NCI-H2107 (cell line): ENCODE measurements around the gene POLR3A.

Experiments used
- DNase-seq: peaks from one replicate; lab custom pipeline; 2025; lab: John Stamatoyannopoulos, UW

The POLR3A gene

DNA sequence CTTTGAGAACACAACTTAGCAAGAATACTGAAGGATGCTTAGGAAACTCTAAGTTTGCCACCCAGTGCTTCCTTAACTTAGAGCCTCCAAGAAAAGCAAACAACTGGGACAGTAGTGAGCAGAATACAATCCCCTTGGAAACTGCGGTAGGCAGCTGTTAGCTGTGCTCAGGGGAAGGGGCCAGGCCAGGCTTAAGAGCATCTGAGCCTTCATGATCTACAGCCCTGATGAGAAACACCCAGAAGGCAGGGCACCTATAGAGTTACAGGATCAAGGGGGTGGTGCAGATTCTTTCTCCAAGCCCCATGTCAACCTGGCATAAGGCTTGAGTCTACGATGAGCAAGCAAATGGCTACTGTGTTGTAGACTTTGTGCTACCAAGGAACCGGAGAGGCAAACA, 51.4 kb downstream of the POLR3A start:
- no peak for DNase-seq

GRCh38 chr10:77977016-77977415, 52.3 kb downstream of the POLR3A start:
- DNase-seq, result no peak

GRCh38 chr10:77975086-77975666, 54.1 kb downstream of the POLR3A start:
- DNase-seq, result no peak

DNA sequence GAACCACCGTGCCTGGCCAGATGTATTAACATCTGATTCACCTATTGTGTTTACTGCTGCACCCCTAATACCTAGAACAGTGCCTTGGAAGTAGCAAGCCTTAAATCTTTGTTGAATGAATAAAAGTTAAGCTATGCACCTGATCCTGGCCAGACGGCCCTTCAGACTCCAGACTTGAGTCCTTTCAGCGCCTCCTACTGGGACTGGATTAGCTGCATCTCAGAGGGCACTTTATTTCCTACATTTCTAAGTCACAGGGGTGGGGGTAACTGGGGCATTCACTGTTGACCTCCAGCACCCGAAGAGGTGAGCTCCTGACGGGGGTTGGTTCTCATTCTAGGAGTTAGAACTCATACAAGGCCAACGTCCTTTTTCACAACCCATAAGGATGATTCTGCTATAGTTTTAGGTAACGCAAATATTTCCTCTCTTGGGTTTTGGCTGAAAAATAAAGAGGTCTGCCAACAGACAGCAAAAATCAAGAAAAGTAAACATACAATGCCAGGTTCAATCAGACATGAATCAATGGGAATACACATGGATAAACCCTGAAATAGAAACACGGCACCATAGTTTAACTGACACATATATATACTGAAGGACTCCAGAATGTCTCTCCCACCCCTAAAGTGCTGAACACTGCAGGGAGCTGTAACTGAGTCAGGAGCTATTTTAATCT, 54.8 kb downstream of the POLR3A start:
- DNase-seq, result no peak

GRCh38 chr10:77973276-77973675, 56.0 kb downstream of the POLR3A start:
- DNase-seq, result no peak

DNA sequence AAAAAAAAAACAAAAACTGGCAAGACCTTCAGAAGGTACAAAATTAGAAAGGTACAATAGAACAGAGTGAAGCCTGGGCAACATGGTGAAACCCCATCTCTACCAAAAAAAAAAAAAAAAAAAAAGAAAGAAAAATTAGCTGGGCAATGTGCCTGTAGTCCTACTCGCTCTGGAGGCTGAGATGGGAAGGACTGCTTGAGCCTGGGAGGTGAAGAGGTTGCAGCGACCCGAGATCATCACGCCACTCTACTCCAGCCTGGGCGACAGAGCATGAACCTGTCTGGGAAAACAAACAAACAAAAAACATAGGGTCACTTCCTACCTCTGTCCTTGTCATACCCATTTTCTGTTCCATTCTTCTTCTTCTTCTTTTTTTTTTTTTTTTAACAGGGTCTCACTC, 57.2 kb downstream of the POLR3A start:
- DNase-seq, result no peak

- no peak for DNase-seq
These were observed 57.5 kb downstream of the POLR3A start for GRCh38 chr10:77971804-77972144.

DNA sequence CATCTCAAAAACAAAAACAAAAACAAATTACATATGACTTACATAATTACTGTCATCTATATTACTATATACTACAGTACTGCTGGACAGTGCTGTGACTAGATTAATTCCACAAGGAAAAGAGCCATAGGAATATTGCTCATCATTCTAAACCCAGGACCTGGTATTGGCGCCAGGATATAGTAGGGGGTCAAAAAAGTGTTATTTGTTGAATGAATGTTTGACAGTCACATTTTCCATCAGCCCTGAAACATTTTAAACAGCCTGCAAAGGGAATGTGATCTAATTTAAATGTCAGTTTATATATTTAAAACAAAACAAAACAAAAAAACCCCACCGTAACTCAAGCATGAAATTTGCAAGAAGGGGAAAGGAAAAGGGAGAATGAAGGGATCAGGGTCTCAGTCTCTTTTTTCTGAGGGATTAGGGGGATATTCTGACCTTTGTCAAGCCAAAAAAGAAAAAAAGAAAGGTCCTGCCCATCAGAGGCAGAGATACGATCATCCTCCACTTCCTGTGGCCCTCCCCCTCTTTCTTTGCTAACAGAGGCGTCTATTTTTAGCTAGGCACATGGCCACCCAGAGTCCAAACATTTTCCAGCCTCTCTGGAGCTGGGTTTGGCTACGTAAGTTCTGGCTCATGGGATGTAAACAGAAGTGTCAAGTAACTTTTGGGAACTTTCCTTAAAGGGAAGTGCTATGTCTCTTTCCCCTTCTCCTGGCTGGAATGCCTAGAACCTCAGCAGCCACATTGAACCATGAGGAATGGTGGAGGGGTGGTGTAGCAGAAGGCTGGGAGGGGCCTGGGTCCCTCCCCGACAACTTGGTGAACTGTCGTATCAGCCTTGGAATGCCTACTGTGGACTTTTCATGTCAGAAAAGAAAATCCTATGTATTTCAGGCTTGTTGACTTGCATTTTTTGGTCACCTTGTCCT, 58.2 kb downstream of the POLR3A start:
- no peak for DNase-seq

GRCh38 chr10:77969114-77969513, 60.2 kb downstream of the POLR3A start:
- no peak for DNase-seq

DNA sequence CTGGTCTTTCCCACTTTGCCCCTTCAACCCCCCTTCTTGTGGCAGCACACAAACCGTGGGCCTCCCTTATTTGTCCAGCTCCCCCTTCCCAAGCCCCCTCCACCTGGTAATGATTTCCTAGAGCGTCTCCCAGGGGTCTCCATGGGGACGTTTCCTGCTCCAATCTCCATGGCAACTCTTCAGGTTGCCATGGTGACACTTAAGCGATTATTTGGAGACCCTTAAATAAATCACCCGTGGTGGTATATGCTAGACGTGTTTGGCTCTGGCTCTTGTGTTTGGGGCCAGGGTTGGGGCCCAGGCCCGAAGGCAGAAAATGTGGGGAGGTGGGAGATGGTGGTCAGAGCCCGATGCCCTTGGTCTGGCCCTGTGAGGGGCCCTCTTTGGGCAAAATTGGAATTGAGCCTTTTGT, 61.7 kb downstream of the POLR3A start:
- no peak for DNase-seq

DNA sequence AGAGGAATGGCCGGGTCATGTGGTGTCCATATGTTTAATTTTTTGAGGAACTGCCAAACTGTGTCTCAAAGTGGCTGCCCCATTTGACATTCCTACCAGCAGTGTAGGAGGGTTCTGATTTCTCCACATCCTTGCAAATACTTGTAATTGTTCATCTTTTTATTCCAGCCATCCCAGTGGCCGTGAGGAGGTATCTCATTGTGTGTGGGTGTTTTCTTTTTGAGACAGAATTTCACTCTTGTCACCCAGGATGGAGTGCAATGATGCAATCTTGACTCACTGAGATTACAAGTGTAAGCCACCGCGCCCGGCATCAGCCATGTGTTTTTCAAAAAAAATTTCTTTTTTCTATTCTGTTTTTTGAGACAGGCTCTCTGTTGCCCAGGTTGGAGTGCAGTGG, 64.0 kb downstream of the POLR3A start:
- no peak for DNase-seq

DNA sequence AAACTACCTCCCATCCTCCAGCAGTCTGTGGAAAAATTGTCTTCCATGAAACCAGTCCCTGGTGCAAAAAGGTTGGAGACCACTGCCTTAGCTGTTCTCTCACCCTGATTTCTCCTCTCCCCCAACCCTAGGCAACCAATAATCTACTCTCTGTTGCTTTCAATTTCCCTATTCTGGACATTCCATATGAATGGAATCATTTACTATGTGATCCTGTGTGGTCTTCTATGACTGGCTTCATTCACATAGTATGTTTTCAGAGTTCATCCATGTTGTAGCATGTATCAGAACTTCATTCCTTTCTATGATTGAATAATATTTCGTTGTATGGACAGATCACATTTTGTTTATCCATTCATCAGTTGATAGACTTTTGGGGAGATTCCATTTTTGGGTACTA, 64.5 kb downstream of the POLR3A start:
- DNase-seq, result no peak

DNA sequence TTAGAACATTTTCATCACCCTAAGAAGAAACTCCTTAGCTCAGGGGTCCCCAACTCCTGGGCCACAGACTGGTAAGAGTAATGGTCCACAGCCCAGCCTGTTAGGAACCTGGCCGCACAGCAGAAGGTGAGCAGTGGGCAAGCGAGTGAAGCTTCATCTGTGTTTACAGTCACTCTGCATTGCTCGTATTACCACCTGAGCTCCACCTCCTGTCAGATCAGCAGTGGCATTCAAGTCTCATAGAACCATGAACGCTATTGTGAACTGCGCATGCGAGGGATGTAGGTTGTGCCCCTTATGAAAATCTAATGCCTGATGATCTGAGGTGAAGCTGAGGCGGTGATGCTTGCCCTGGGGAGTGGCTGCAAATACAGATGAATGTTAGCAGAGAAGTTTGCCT, 65.4 kb downstream of the POLR3A start:
- no peak for DNase-seq

DNA sequence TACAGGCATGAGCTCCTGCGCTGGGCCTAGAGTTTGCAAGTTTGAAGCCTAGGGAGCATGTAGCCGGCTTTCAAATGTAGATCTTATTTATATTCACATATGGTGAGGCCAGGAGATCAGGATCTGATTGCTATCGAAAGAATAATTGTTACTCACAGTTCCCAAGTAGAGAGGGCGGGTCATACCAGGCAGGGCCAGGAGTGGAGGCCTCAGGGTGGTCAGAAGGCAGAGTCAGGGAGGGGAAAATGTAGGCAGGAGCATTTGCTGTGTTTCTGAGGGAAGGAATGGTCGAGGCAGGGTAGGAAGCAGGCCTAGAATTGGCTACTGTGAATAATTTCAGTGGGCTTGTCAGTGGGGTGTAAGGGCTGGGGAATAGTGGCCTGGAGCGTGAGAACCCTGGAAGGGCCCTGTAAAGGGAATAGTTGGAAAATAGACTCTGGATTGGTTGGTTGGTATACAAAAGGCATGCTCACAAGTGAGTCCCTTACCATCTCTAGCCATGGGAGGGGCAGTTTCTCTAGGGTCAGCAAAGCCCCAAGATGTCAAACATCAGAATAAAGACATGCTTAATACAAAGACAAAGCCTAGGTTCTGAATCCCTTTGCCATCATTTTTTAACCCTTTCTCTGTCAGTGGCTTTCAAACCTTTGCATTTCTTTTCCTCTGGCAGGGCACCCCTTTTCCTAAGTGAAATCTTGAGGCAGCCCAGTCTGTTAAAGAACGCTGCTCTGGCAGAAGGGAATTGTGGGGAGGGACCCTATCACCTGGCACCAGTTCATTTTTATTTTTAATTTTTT, 66.8 kb downstream of the POLR3A start:
- no peak for DNase-seq

GRCh38 chr10:77961668-77962067, 67.6 kb downstream of the POLR3A start:
- DNase-seq, result no peak

DNA sequence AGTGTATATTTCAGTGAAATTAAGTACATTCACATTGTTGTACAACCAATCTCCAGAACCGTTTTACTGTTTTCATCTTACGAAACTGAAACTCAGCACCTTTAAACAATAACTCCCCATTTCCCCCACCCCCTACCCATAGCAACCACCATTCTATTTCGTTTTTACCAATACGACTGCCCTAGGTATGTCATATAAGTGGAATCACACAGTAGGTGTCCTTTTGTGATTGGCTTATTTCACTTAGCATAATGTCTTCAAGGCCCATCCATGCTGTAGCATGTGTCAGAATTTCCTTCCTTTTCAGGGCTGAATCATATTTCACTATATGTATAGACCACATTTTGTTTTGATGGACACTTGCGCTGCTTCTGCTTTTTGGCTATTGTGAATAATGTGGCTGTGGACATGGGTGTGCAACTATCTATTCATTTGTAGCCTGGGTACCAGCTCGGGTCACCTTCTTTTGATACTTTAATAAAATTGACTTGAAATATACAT, 68.4 kb downstream of the POLR3A start:
- no peak for DNase-seq

DNA sequence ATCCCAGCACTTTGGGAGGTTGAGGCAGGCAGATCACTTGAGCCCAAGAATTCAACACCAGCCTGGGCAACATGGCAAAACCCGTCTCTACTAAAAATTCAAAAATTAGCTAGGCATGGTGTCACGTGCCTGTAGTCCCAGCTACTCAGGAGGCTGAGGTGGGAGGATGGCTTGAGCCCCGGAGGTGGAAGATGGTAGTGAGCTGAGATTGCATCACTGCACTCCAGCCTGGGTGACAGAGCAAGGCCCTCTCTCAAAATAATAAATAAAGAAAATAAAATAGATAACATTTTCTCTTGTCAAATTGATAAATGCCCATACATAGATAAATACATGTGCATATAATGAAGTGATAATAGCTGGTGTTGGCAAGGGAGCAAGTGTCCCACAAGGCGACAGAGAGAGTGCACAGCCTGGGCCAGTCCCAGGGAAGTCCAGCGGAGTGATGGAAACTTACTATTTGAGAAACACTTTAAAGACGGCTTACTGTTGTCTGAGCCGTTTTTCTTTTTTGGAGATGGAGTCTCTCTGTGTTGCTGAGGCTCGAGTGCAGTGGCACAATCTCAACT, 69.3 kb downstream of the POLR3A start:
- DNase-seq, result no peak

DNA sequence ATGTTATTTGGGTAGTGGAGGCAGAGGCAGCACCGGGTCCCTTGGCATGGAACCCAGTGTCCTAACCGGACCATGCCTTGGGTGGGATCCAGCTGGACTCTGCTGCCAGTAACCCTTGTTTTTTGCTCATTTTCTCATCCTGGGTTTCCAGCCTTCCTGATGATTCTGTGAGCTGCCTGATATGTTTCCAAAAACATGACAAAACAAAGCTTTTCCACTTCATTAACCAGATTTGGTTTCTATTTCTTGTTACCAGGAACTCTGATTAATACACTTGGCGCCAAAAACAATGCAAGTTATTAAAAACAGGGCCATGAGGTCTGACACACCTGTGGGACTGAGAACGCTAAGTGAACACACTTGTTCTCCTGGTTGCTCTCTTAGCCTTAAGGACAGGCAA, 69.9 kb downstream of the POLR3A start:
- no peak for DNase-seq

DNA sequence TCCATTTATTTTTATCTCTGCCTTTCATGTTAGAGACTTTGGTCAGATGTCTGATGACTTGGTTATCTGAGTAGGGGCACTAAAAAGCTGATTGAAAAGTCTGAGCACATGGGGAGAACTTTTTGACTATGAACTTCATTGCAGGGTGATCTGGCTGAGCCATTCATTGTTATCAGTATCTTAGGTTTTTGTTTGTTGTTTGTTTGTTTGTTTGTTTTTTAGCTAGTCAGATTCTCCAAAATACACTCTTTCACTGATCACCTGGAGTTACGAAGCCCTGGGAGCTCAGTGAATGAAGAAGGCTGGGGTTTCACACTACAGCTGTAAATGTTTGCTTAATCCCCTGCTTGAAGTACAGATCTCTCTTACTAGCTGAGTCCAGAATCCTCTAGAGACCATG, 74.2 kb downstream of the POLR3A start:
- DNase-seq, result no peak

DNA sequence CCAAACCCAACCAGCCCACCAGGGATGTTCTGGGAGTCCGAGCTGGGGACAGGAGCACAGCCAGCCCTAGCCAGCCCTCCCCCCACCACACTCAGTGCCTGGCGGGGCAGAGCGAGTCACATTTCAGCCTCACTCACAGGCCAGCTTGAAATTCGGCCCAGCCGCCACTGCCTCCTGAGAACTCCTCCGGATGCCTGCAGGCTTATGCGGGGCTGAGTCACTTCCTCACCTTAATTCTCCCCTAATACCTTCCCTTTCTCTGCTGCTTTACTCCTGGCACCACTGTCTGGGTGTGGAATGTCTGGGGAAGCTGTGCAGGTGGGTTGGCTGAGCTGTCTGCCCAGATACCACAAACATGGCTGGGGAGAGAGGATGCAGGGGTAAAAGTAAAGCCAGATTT, 80.1 kb downstream of the POLR3A start:
- DNase-seq, result no peak

GRCh38 chr10:77946084-77946483, 83.2 kb downstream of the POLR3A start:
- no peak for DNase-seq

- DNase-seq, result no peak
These were observed 84.8 kb downstream of the POLR3A start for GRCh38 chr10:77944519-77944918.
